Endothelial cell of hepatic sinusoid (primary cell): ENCODE data around the gene TRAPPC12.
"Not testable (repeated sequence)": the region's sequence is repeated elsewhere in the genome, so short reads cannot be mapped to it uniquely, and the experiment has no call there.

ENCODE experiments used
- in situ Hi-C: cut with HindIII; loops from 2 replicates; pipeline ENCODE4 v1.10.0; 2017; ENCODE audit warnings: low sequenced_read_pairs

TRAPPC12 gene

GRCh38 chr2:3483227-3483985, 103.9 kb downstream of the TRAPPC12 start:
- in situ Hi-C loops, result no loop called here

GRCh38 chr2:3483986-3484960, 104.8 kb downstream of the TRAPPC12 start:
- in situ Hi-C loops, result no loop called here

GRCh38 chr2:3485166-3485565, 105.7 kb downstream of the TRAPPC12 start:
- in situ Hi-C loops, result no loop called here

GRCh38 chr2:3486047-3487027, 106.8 kb downstream of the TRAPPC12 start:
- in situ Hi-C loops, result no loop called here

GRCh38 chr2:3487028-3487425, 107.5 kb downstream of the TRAPPC12 start:
- in situ Hi-C loops, result no loop called here

GRCh38 chr2:3487432-3487831, 107.9 kb downstream of the TRAPPC12 start:
- in situ Hi-C loops, result no loop called here

GRCh38 chr2:3488061-3488531, 108.6 kb downstream of the TRAPPC12 start:
- in situ Hi-C loops, result no loop called here

- in situ Hi-C loops, result no loop called here
These were observed 109.6 kb downstream of the TRAPPC12 start for GRCh38 chr2:3488855-3489763.

GRCh38 chr2:3489764-3490115, 110.2 kb downstream of the TRAPPC12 start:
- in situ Hi-C loops, result no loop called here

GRCh38 chr2:3490191-3491170, 111.0 kb downstream of the TRAPPC12 start:
- in situ Hi-C loops, result no loop called here

- in situ Hi-C loops, result no loop called here
These were observed 111.8 kb downstream of the TRAPPC12 start for GRCh38 chr2:3491306-3491705.

- in situ Hi-C loops, result no loop called here
These were observed 112.4 kb downstream of the TRAPPC12 start for GRCh38 chr2:3491716-3492474.

- in situ Hi-C loops, result not testable (repeated sequence)
These were observed 112.9 kb downstream of the TRAPPC12 start for GRCh38 chr2:3492475-3492787.

GRCh38 chr2:3492951-3493614, 113.6 kb downstream of the TRAPPC12 start:
- in situ Hi-C loops, result no loop called here

- in situ Hi-C loops, result no loop called here
These were observed 114.1 kb downstream of the TRAPPC12 start for GRCh38 chr2:3493615-3494007.

GRCh38 chr2:3494984-3495666, 115.6 kb downstream of the TRAPPC12 start:
- in situ Hi-C loops, result no loop called here

- in situ Hi-C loops, result not testable (repeated sequence)
These were observed 117.2 kb downstream of the TRAPPC12 start for GRCh38 chr2:3496708-3497080.
